HG03196 (cell line): ENCODE measurements around the gene TRAPPC2.
A peak's percentile ranks its signal among the peaks of the same experiment; 100 is the strongest.
"Not testable (repeated sequence)": the region's sequence is repeated elsewhere in the genome, so short reads cannot be mapped to it uniquely, and the experiment has no call there.

Source experiments
- ATAC-seq: cut with Tn5 transposase; IDR thresholded peaks from one replicate; pipeline ENCODE4 v1.9.1; 2021; ENCODE audit not compliant: unreplicated experiment

The TRAPPC2 gene

GRCh38 chrX:13699183-13699826 lies 35.1 kb downstream of the TRAPPC2 start:
- no peak for ATAC-seq

GRCh38 chrX:13698432-13698831 lies 36.0 kb downstream of the TRAPPC2 start:
- ATAC-seq, result no peak

GRCh38 chrX:13697976-13698375 lies 36.4 kb downstream of the TRAPPC2 start:
- ATAC-seq, result no peak

- ATAC-seq, result peak; percentile 56
Observed at GRCh38 chrX:13697455-13697854, 37.0 kb downstream of the TRAPPC2 start.

- ATAC-seq, result no peak
Observed at GRCh38 chrX:13695601-13696115, 38.8 kb downstream of the TRAPPC2 start.

GRCh38 chrX:13694983-13695382 lies 39.4 kb downstream of the TRAPPC2 start:
- no peak for ATAC-seq

- no peak for ATAC-seq
Observed at GRCh38 chrX:13694359-13694758, 40.1 kb downstream of the TRAPPC2 start.

- ATAC-seq, result no peak
Observed at GRCh38 chrX:13693341-13693961, 41.0 kb downstream of the TRAPPC2 start.

GRCh38 chrX:13692771-13693231 lies 41.6 kb downstream of the TRAPPC2 start:
- ATAC-seq, result no peak

- no peak for ATAC-seq
Observed at GRCh38 chrX:13691841-13692371, 42.5 kb downstream of the TRAPPC2 start.

- ATAC-seq, result no peak
Observed at GRCh38 chrX:13690836-13691235, 43.6 kb downstream of the TRAPPC2 start.

GRCh38 chrX:13689741-13690211 lies 44.6 kb downstream of the TRAPPC2 start:
- no peak for ATAC-seq

GRCh38 chrX:13688958-13689740 lies 45.3 kb downstream of the TRAPPC2 start, which contains the start of gene RAB9A:
TSS of gene RAB9A (plus strand) at chrX:13689128. CDS start at chrX:13708747, 19,619 bp downstream.
- ATAC-seq, result peak; percentile 64

- no peak for ATAC-seq
Observed at GRCh38 chrX:13688384-13688957, 45.9 kb downstream of the TRAPPC2 start.

- no peak for ATAC-seq
Observed at GRCh38 chrX:13687203-13687602, 47.2 kb downstream of the TRAPPC2 start.

- no peak for ATAC-seq
Observed at GRCh38 chrX:13685126-13685763, 49.2 kb downstream of the TRAPPC2 start.

GRCh38 chrX:13684361-13684760 lies 50.1 kb downstream of the TRAPPC2 start:
- no peak for ATAC-seq

GRCh38 chrX:13681595-13681994 lies 52.8 kb downstream of the TRAPPC2 start:
- ATAC-seq, result no peak

GRCh38 chrX:13679700-13680099 lies 54.7 kb downstream of the TRAPPC2 start:
- ATAC-seq, result not testable (repeated sequence)

- no peak for ATAC-seq
Observed at GRCh38 chrX:13676885-13677284, 57.5 kb downstream of the TRAPPC2 start.
